ENCODE data around the gene CCDC89. TPM values are rescaled to one million over a fixed set of nuclear protein-coding genes. Genes with fewer than 3 reads are reported as not detected.

Gene CCDC89
- total and polyA plus RNA-seq, 2 of the 13 experiments (the other 11 are each of a cell fraction or from before 2014, with no cell fraction given), result 0.13 to 0.38 TPM

DNA sequence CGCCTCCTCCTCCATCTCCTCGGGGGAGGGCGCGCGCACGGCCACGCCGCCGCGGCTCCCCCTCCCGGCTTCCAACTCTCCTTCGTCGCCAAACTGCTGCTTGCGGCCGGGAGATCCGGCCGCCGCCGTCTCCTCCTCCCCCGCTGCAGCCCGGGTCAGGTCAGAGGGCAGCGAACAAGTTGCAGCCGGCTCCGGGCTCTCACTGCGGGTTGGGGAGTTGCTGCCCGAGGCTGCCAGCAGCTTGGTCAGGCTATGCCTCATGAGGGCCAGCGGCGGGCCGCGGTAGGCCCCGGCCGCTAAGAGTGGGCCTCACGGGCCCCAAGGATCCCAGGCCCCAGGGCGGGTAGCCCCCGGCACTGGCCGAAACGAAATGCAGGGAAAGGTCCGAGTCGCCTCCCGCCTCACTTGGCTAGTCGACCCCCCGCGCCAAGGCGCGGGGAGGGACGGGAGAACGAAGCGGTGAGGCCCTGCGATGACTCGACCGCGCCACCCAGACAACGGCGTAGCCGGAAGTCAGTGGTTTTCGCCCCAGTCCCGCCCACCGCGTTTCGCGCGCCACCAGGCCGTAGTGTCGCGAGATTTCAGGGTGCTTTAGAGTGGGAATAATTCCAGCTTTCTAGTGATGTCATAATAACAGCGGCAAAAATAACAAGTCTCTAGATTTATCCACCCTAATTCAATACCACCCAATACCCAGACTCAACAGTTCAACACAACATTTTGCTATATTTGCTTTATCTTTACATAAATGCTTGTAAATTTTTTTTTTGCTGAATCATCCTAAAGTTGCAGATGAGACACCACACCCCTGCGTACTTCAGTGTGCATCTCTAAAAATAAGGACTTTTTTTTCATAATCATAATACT lies 21.1 kb downstream of the CCDC89 start, which contains the start of gene CREBZF (continued):
- TF ChIP-seq, protein P1, sequence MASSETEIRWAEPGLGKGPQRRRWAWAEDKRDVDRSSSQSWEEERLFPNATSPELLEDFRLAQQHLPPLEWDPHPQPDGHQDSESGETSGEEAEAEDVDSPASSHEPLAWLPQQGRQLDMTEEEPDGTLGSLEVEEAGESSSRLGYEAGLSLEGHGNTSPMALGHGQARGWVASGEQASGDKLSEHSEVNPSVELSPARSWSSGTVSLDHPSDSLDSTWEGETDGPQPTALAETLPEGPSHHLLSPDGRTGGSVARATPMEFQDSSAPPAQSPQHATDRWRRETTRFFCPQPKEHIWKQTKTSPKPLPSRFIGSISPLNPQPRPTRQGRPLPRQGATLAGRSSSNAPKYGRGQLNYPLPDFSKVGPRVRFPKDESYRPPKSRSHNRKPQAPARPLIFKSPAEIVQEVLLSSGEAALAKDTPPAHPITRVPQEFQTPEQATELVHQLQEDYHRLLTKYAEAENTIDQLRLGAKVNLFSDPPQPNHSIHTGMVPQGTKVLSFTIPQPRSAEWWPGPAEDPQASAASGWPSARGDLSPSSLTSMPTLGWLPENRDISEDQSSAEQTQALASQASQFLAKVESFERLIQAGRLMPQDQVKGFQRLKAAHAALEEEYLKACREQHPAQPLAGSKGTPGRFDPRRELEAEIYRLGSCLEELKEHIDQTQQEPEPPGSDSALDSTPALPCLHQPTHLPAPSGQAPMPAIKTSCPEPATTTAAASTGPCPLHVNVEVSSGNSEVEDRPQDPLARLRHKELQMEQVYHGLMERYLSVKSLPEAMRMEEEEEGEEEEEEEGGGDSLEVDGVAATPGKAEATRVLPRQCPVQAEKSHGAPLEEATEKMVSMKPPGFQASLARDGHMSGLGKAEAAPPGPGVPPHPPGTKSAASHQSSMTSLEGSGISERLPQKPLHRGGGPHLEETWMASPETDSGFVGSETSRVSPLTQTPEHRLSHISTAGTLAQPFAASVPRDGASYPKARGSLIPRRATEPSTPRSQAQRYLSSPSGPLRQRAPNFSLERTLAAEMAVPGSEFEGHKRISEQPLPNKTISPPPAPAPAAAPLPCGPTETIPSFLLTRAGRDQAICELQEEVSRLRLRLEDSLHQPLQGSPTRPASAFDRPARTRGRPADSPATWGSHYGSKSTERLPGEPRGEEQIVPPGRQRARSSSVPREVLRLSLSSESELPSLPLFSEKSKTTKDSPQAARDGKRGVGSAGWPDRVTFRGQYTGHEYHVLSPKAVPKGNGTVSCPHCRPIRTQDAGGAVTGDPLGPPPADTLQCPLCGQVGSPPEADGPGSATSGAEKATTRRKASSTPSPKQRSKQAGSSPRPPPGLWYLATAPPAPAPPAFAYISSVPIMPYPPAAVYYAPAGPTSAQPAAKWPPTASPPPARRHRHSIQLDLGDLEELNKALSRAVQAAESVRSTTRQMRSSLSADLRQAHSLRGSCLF (CRISPR knock-in tag; IDR thresholded peaks at IDR 0.05; ENCODE audit: borderline replicate concordance), result 0 out of 2 replicates have a peak, but pooled peaks have one; percentile 24
- TF ChIP-seq ARID2 (CRISPR knock-in tag; IDR thresholded peaks at IDR 0.05; ENCODE audit: borderline replicate concordance), result no peak
- no peak for TF ChIP-seq ONECUT2 (CRISPR knock-in tag; IDR thresholded peaks at IDR 0.05)
- no peak for TF ChIP-seq ZFP37 (CRISPR knock-in tag; IDR thresholded peaks at IDR 0.05; ENCODE audit: borderline replicate concordance)
- no peak for TF ChIP-seq SRSF4 (IDR thresholded peaks at IDR 0.05; ENCODE audit: low read depth, low read length, poor library complexity, severe bottlenecking)
- TF ChIP-seq JDP2 (CRISPR knock-in tag; IDR thresholded peaks at IDR 0.05; ENCODE audit: borderline replicate concordance), result no peak
- TF ChIP-seq NR3C1 (CRISPR knock-in tag; IDR thresholded peaks at IDR 0.05), result no peak
- no peak; the same call in 1 of the 2 replicates for TF ChIP-seq ZBTB8A (CRISPR knock-in tag; IDR thresholded peaks at IDR 0.05; ENCODE audit: borderline replicate concordance, low read depth)
- TF ChIP-seq, protein P2, sequence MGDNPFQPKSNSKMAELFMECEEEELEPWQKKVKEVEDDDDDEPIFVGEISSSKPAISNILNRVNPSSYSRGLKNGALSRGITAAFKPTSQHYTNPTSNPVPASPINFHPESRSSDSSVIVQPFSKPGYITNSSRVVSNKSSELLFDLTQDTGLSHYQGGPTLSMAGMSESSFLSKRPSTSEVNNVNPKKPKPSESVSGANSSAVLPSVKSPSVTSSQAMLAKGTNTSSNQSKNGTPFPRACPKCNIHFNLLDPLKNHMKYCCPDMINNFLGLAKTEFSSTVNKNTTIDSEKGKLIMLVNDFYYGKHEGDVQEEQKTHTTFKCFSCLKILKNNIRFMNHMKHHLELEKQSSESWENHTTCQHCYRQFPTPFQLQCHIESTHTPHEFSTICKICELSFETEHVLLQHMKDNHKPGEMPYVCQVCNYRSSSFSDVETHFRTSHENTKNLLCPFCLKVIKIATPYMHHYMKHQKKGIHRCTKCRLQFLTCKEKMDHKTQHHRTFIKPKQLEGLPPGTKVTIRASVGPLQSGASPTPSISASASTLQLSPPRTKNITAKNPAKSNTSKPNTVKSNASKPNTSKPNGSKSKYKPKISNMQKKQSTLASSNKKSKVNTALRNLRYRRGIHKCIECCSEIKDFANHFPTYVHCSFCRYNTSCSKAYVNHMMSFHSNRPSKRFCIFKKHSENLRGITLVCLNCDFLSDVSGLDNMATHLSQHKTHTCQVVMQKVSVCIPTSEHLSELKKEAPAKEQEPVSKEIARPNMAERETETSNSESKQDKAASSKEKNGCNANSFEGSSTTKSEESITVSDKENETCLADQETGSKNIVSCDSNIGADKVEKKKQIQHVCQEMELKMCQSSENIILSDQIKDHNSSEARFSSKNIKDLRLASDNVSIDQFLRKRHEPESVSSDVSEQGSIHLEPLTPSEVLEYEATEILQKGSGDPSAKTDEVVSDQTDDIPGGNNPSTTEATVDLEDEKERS (CRISPR knock-in tag; IDR thresholded peaks at IDR 0.05), result no peak
- no peak for TF ChIP-seq ADNP (CRISPR knock-in tag; IDR thresholded peaks at IDR 0.05)
- peak; percentile 79 for TF ChIP-seq HDAC1 (CRISPR knock-in tag; IDR thresholded peaks at IDR 0.05)
- TF ChIP-seq, protein P3, sequence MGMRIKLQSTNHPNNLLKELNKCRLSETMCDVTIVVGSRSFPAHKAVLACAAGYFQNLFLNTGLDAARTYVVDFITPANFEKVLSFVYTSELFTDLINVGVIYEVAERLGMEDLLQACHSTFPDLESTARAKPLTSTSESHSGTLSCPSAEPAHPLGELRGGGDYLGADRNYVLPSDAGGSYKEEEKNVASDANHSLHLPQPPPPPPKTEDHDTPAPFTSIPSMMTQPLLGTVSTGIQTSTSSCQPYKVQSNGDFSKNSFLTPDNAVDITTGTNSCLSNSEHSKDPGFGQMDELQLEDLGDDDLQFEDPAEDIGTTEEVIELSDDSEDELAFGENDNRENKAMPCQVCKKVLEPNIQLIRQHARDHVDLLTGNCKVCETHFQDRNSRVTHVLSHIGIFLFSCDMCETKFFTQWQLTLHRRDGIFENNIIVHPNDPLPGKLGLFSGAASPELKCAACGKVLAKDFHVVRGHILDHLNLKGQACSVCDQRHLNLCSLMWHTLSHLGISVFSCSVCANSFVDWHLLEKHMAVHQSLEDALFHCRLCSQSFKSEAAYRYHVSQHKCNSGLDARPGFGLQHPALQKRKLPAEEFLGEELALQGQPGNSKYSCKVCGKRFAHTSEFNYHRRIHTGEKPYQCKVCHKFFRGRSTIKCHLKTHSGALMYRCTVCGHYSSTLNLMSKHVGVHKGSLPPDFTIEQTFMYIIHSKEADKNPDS (CRISPR knock-in tag; IDR thresholded peaks at IDR 0.05), result no peak
- TF ChIP-seq AGO1 (IDR thresholded peaks at IDR 0.05; ENCODE audit: low read depth, low read length, poor library complexity, severe bottlenecking), result no peak
- TF ChIP-seq, protein P4, sequence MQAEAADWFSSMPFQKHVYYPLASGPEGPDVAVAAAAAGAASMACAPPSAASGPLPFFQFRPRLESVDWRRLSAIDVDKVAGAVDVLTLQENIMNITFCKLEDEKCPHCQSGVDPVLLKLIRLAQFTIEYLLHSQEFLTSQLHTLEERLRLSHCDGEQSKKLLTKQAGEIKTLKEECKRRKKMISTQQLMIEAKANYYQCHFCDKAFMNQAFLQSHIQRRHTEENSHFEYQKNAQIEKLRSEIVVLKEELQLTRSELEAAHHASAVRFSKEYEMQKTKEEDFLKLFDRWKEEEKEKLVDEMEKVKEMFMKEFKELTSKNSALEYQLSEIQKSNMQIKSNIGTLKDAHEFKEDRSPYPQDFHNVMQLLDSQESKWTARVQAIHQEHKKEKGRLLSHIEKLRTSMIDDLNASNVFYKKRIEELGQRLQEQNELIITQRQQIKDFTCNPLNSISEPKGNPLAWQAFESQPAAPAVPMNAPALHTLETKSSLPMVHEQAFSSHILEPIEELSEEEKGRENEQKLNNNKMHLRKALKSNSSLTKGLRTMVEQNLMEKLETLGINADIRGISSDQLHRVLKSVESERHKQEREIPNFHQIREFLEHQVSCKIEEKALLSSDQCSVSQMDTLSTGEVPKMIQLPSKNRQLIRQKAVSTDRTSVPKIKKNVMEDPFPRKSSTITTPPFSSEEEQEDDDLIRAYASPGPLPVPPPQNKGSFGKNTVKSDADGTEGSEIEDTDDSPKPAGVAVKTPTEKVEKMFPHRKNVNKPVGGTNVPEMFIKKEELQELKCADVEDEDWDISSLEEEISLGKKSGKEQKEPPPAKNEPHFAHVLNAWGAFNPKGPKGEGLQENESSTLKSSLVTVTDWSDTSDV (CRISPR knock-in tag; IDR thresholded peaks at IDR 0.05), result 0 out of 2 replicates have a peak, but pooled peaks have one; percentile 54
- peak; percentile 49; the same call in 1 of the 2 replicates for TF ChIP-seq ZNF792 (CRISPR knock-in tag; IDR thresholded peaks at IDR 0.05)

Data from HepG2 (cell line).